HepG2 (cell line): ENCODE results near the gene WIPF3.

Source experiments
- CTCF ChIP-seq: sonication (generic); formaldehyde crosslinking; IDR thresholded peaks from 2 replicates; pipeline ENCODE4 v1.5.0; 2020; ENCODE audit warnings: mild to moderate bottlenecking, missing genetic modification reagents, moderate library complexity
- EP300 ChIP-seq, 3 experiments: sonication (generic) in 1 of 3; formaldehyde crosslinking in 1 of 3; IDR thresholded peaks; 2 replicates each; pipeline versions ENCODE4 v1.5.1 to v1.6.1; 2011 to 2020; ENCODE audit warnings: low read depth in 2 of 3, low read length in 2 of 3, borderline replicate concordance in 1 of 3, improper control_type of control experiment in 1 of 3, mild to moderate bottlenecking in 1 of 3, missing genetic modification reagents in 1 of 3, moderate library complexity in 1 of 3
- KDM4B ChIP-seq: sonication (generic); formaldehyde crosslinking; IDR thresholded peaks from 2 replicates; pipeline ENCODE4 v1.4.0; 2020; ENCODE audit warnings: missing genetic modification reagents
- MEIS1 ChIP-seq: sonication (generic); formaldehyde crosslinking; IDR thresholded peaks from 2 replicates; pipeline ENCODE4 v1.9.0; 2021; ENCODE audit warnings: mild to moderate bottlenecking, missing genetic modification reagents, moderate library complexity, borderline replicate concordance
- NR3C1 ChIP-seq: sonication (generic); formaldehyde crosslinking; IDR thresholded peaks from 2 replicates; pipeline ENCODE4 v1.4.0; 2020; ENCODE audit warnings: missing genetic modification reagents
- SP1 ChIP-seq, 2 experiments: fragments of 450-650 bp in 1 of 2; sonication (generic) in 1 of 2; formaldehyde crosslinking in 1 of 2; IDR thresholded peaks; 2 replicates each; pipeline versions ENCODE4 v1.4.0 to v1.6.1; 2016 to 2020; ENCODE audit warnings: missing genetic modification reagents in 1 of 2
- SRSF9 ChIP-seq: fragments of 200-400 bp; formaldehyde crosslinking; IDR thresholded peaks from 2 replicates; pipeline ENCODE4 v1.6.1; 2018; ENCODE audit warnings: borderline replicate concordance, mild to moderate bottlenecking, low read depth, low read length; ENCODE audit not compliant: insufficient read depth, poor library complexity, severe bottlenecking
- ZBTB2 ChIP-seq: sonication (generic); formaldehyde crosslinking; IDR thresholded peaks from 2 replicates; pipeline ENCODE4 v1.8.0; 2022; ENCODE audit warnings: low read depth, missing genetic modification reagents
- ZNF335 ChIP-seq: sonication (generic); formaldehyde crosslinking; IDR thresholded peaks from 2 replicates; pipeline ENCODE4 v1.4.0; 2020; ENCODE audit warnings: missing genetic modification reagents
- ZNF737 ChIP-seq: sonication (generic); formaldehyde crosslinking; IDR thresholded peaks from 2 replicates; pipeline ENCODE4 v1.5.0; 2020; ENCODE audit warnings: missing genetic modification reagents, mild to moderate bottlenecking, borderline replicate concordance
- TF ChIP-seq, protein P1 (sequence below): sonication (generic); formaldehyde crosslinking; IDR thresholded peaks from 2 replicates; pipeline ENCODE4 v1.4.0; 2020; ENCODE audit warnings: low read depth, mild to moderate bottlenecking, missing genetic modification reagents
- TF ChIP-seq, protein P2 (sequence below): sonication (generic); formaldehyde crosslinking; IDR thresholded peaks from 2 replicates; pipeline ENCODE4 v1.8.0; 2023; ENCODE audit warnings: mild to moderate bottlenecking, missing genetic modification reagents

DNA sequence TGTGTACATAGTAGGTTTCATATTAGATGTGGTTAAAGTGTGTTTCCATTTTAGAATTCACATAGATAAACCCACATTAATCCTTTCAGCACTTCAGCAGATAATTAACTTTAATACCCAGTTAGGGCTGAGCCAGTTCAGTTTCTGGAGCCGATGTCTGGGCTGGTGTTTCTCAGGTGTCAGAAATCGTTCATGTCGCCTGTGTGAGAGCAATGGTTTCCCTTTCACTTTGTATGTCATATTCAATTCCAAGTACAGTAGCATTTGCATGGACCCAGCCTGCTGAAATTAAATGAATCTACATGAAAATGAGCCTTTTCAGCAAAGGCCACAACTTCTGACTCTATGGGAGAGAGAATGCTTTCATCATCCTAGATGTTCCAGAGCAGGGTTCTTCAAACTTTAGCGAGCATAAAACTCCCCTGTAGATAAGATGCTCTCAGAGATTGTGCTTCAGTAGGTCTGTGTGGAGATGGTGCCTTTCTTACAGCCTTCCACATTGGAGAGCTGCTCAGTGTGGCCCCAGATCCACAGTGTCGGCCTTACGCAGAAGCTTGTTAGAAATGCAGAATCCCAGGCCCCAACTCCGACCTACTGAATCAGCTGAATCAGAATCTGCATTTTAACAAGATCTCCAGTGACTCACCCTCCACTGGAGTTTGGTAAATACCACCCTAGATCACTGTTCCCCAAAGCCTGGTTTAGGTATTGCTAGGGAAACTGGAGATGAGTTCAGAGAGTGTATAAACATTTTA lies 19.6 kb downstream of the WIPF3 start:
- TF ChIP-seq MEIS1 (no peak), SRSF9 (no peak), NR3C1 (no peak), ZBTB2 (CRISPR knock-in tag) (no peak), ZNF335 (CRISPR knock-in tag) (no peak), KDM4B (no peak), CTCF (CRISPR knock-in tag) (no peak), ZNF737 (CRISPR knock-in tag) (no peak), EP300 (IDR thresholded peaks at IDR 0.05; ENCODE audit: low read depth in 2 of 2, low read length in 2 of 2) (no peak), EP300 (CRISPR knock-in tag; IDR thresholded peaks at IDR 0.05; ENCODE audit: borderline replicate concordance) (no peak), SP1 (IDR thresholded peaks at IDR 0.05) (no peak), SP1 (CRISPR knock-in tag; IDR thresholded peaks at IDR 0.05) (no peak)
- TF ChIP-seq, protein P1, sequence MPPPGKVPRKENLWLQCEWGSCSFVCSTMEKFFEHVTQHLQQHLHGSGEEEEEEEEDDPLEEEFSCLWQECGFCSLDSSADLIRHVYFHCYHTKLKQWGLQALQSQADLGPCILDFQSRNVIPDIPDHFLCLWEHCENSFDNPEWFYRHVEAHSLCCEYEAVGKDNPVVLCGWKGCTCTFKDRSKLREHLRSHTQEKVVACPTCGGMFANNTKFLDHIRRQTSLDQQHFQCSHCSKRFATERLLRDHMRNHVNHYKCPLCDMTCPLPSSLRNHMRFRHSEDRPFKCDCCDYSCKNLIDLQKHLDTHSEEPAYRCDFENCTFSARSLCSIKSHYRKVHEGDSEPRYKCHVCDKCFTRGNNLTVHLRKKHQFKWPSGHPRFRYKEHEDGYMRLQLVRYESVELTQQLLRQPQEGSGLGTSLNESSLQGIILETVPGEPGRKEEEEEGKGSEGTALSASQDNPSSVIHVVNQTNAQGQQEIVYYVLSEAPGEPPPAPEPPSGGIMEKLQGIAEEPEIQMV (CRISPR knock-in tag): no peak
- TF ChIP-seq, protein P2, sequence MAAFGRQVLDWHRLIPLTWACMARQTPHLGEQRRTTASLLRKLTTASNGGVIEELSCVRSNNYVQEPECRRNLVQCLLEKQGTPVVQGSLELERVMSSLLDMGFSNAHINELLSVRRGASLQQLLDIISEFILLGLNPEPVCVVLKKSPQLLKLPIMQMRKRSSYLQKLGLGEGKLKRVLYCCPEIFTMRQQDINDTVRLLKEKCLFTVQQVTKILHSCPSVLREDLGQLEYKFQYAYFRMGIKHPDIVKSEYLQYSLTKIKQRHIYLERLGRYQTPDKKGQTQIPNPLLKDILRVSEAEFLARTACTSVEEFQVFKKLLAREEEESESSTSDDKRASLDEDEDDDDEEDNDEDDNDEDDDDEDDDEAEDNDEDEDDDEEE: no peak
